Neuronal stem cell (in vitro differentiated cells): ENCODE measurements around the gene UBL3.
A peak's percentile ranks its signal among the peaks of the same experiment; 100 is the strongest.

ENCODE experiments used
- DNase-seq: peaks from one replicate; pipeline ENCODE4 v3.0.0-alpha.2; 2013; ENCODE audit warnings: low spot score
- H2AFZ ChIP-seq: one replicate; pipeline ENCODE4 v1.6.1; 2013; ENCODE audit warnings: mild to moderate bottlenecking, low read length, inconsistent platforms
- H2AK5ac ChIP-seq: 2 replicates; pipeline ENCODE4 v1.6.1; 2013; ENCODE audit warnings: low read depth, mild to moderate bottlenecking, inconsistent platforms, low read length, moderate library complexity, mixed read lengths
- H2BK120ac ChIP-seq: 2 replicates; pipeline ENCODE4 v1.6.1; 2013; ENCODE audit warnings: low read depth, mild to moderate bottlenecking, inconsistent platforms, low read length, moderate library complexity, mixed read lengths
- H2BK12ac ChIP-seq: one replicate; pipeline ENCODE4 v1.6.1; 2013; ENCODE audit warnings: low read length, inconsistent platforms
- H2BK15ac ChIP-seq: 2 replicates; pipeline ENCODE4 v1.6.1; 2013; ENCODE audit warnings: mild to moderate bottlenecking, low read length, inconsistent platforms, mixed read lengths
- H2BK5ac ChIP-seq: one replicate; pipeline ENCODE4 v1.6.1; 2013; ENCODE audit warnings: inconsistent platforms, mild to moderate bottlenecking, low read length, moderate library complexity
- H3K14ac ChIP-seq: one replicate; pipeline ENCODE4 v1.6.1; 2013; ENCODE audit warnings: low read length, inconsistent platforms
- H3K18ac ChIP-seq: 2 replicates; pipeline ENCODE4 v1.6.1; 2013; ENCODE audit warnings: low read length, inconsistent platforms
- H3K23ac ChIP-seq: 2 replicates; pipeline ENCODE4 v1.6.1; 2013; ENCODE audit warnings: low read depth, mild to moderate bottlenecking, mixed read lengths, low read length, inconsistent platforms; ENCODE audit not compliant: poor library complexity
- H3K27ac ChIP-seq: replicated peaks from 3 replicates; pipeline ENCODE4 v1.5.1; 2013; ENCODE audit warnings: low read length, inconsistent platforms
- H3K27me3 ChIP-seq, 3 experiments: 2 replicates each; pipeline ENCODE4 v1.6.1; 2013; ENCODE audit warnings: low read length in 3 of 3, mild to moderate bottlenecking in 2 of 3, inconsistent platforms in 1 of 3, low read depth in 1 of 3, mixed read lengths in 1 of 3, moderate library complexity in 1 of 3; ENCODE audit not compliant: control insufficient read depth in 3 of 3, insufficient read depth in 3 of 3
- H3K36me3 ChIP-seq, 2 donors: replicated peaks in 1 of 2; 2 replicates each; pipeline ENCODE4 v1.6.1; 2013; ENCODE audit warnings: low read length in 2 of 2; ENCODE audit not compliant: control insufficient read depth in 2 of 2, insufficient read depth in 2 of 2
- H3K4ac ChIP-seq: 2 replicates; pipeline ENCODE4 v1.6.1; 2013; ENCODE audit warnings: inconsistent platforms, mild to moderate bottlenecking, low read length, moderate library complexity
- H3K4me1 ChIP-seq, 2 donors: 1 replicate in 1 of 2; 2 replicates in 1 of 2; pipeline ENCODE4 v1.6.1; 2013; ENCODE audit warnings: low read length in 2 of 2, low read depth in 1 of 2; ENCODE audit not compliant: control insufficient read depth in 2 of 2, insufficient read depth in 1 of 2
- H3K4me2 ChIP-seq: one replicate; pipeline ENCODE4 v1.6.1; 2013; ENCODE audit warnings: mild to moderate bottlenecking, low read length, inconsistent platforms; ENCODE audit not compliant: insufficient read depth, poor library complexity, severe bottlenecking
- H3K4me3 ChIP-seq, 2 donors: 2 replicates each; pipeline ENCODE4 v1.5.1; 2013; ENCODE audit warnings: low read length in 2 of 2, mild to moderate bottlenecking in 2 of 2, inconsistent platforms in 1 of 2, moderate library complexity in 1 of 2
- H3K79me1 ChIP-seq: one replicate; pipeline ENCODE4 v1.6.1; 2013; ENCODE audit warnings: low read depth, mild to moderate bottlenecking, inconsistent platforms, low read length, moderate library complexity
- H3K9ac ChIP-seq: one replicate; pipeline ENCODE4 v1.6.1; 2013; ENCODE audit warnings: mild to moderate bottlenecking, low read depth, low read length, inconsistent platforms; ENCODE audit not compliant: poor library complexity
- H3K9me3 ChIP-seq, 2 donors: replicated peaks in 1 of 2; 2 replicates each; pipeline versions ENCODE3 to v1.6.1; 2013; ENCODE audit warnings: low read length in 2 of 2, mild to moderate bottlenecking in 2 of 2, inconsistent platforms in 1 of 2, low read depth in 1 of 2, mixed read lengths in 1 of 2, moderate library complexity in 1 of 2; ENCODE audit not compliant: control insufficient read depth in 2 of 2, insufficient read depth in 1 of 2
- H4K8ac ChIP-seq: one replicate; pipeline ENCODE4 v1.6.1; 2013; ENCODE audit warnings: low read depth, mild to moderate bottlenecking, inconsistent platforms, low read length, moderate library complexity
- H4K91ac ChIP-seq: one replicate; pipeline ENCODE4 v1.6.1; 2013; ENCODE audit warnings: low read length, low read depth, mild to moderate bottlenecking, inconsistent platforms; ENCODE audit not compliant: poor library complexity
- WGBS, 2 donors: extraction: QIAGEN DNeasy Blood & Tissue Kit; methylation state at CpG; one replicate each; pipeline ENCODE4 v1.1.7; 2013; ENCODE audit warnings: missing lambda C conversion rate in 2 of 2, mixed read lengths in 1 of 2; ENCODE audit not compliant: insufficient read length in 2 of 2, insufficient replicate concordance in 1 of 2; ENCODE audit errors: extremely low coverage in 2 of 2; 5-methylcytosine and 5-hydroxymethylcytosine counted together

UBL3 gene

GRCh38 chr13:29758531-29759114, 91.8 kb downstream of the UBL3 start:
- H3K27ac ChIP-seq = no peak overlapping the region
- no peak overlapping the region for H2BK12ac ChIP-seq
- no peak overlapping the region for H3K18ac ChIP-seq
- no peak overlapping the region for H4K91ac ChIP-seq
- H3K79me1 ChIP-seq = no peaks in the 10 kb centered on the region
- no peak overlapping the region for H3K4ac ChIP-seq
- H3K36me3 ChIP-seq = no peaks in the 10 kb centered on the region
- H2AK5ac ChIP-seq = no peak overlapping the region
- H3K4me2 ChIP-seq = no peak overlapping the region
- no peaks in the 10 kb centered on the region for H3K9me3 ChIP-seq
- no peak overlapping the region for H2AFZ ChIP-seq
- no peak overlapping the region for H3K9ac ChIP-seq
- no peak overlapping the region for H2BK120ac ChIP-seq
- H2BK5ac ChIP-seq = no peak overlapping the region
- no peak for DNase-seq
- H3K4me1 ChIP-seq = peaks cover 4 to 7% of the 10 kb centered on the region in 2 donors
- no CpG with 5 or more reads among the region's 9 CpGs for WGBS, 2 donors
- no peak overlapping the region for H4K8ac ChIP-seq
- H3K27me3 ChIP-seq = no peaks in the 10 kb centered on the region
- no peak overlapping the region for H3K4me3 ChIP-seq
- no peak overlapping the region for H3K23ac ChIP-seq
- H3K14ac ChIP-seq = no peak overlapping the region
- no peak overlapping the region for H2BK15ac ChIP-seq

DNA sequence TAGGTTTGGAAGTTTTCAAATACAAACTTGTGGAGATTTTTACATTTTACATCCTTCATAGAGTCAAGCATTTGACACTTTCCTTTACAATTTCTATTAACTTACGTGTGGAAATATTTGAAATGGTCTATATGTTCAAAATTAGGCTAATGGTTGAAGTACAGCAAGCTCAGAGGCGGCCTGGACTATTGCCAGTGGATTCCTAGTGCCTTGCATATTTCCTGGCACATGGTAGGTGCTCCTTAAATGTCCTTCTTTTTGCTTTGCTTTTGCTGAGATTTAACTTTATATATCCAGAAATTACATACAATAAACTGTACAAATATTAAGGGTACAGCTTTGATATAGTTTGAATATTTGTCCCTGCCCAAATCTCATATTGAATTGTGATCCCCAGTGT, 93.9 kb downstream of the UBL3 start:
- Histone ChIP-seq H3K36me3 (no peaks in the 10 kb centered on the region), H3K27ac (no peak overlapping the region), H3K4ac (no peak overlapping the region), H3K27me3 (no peaks in the 10 kb centered on the region), H3K4me3 (no peak overlapping the region), H3K23ac (no peak overlapping the region), H2BK5ac (no peak overlapping the region), H2BK12ac (no peak overlapping the region), H4K91ac (no peak overlapping the region), H3K79me1 (no peaks in the 10 kb centered on the region), H3K4me1 (peaks cover 4 to 7% of the 10 kb centered on the region in 2 donors), H4K8ac (no peak overlapping the region), H3K18ac (no peak overlapping the region), H2BK120ac (no peak overlapping the region), H3K4me2 (no peak overlapping the region), H3K9ac (no peak overlapping the region), H2BK15ac (no peak overlapping the region), H2AK5ac (no peak overlapping the region), H3K9me3 (no peaks in the 10 kb centered on the region), H2AFZ (no peak overlapping the region), H3K14ac (no peak overlapping the region)
- DNase-seq = no peak
- no CpG with 5 or more reads among the region's 2 CpGs for WGBS, 2 donors

GRCh38 chr13:29754473-29754806, 96.0 kb downstream of the UBL3 start:
- WGBS, 2 donors = no CpG with 5 or more reads among the region's 4 CpGs
- Histone ChIP-seq H3K14ac (no peak overlapping the region), H2BK12ac (no peak overlapping the region), H2BK15ac (no peak overlapping the region), H3K27ac (no peak overlapping the region), H3K4me1 (peaks cover 4 to 7% of the 10 kb centered on the region in 2 donors), H4K8ac (no peak overlapping the region), H2AK5ac (no peak overlapping the region), H2BK5ac (no peak overlapping the region), H3K9ac (no peak overlapping the region), H3K27me3 (no peaks in the 10 kb centered on the region), H3K36me3 (no peaks in the 10 kb centered on the region), H3K79me1 (no peaks in the 10 kb centered on the region), H3K4me3 (no peak overlapping the region), H3K4ac (no peak overlapping the region), H3K23ac (no peak overlapping the region), H3K18ac (peak overlapping the region; percentile 81), H4K91ac (no peak overlapping the region), H3K4me2 (no peak overlapping the region), H2AFZ (no peak overlapping the region), H2BK120ac (no peak overlapping the region), H3K9me3 (no peaks in the 10 kb centered on the region)
- peak; percentile 11 for DNase-seq

- Histone ChIP-seq H4K8ac (no peak overlapping the region), H2AK5ac (no peak overlapping the region), H3K14ac (no peak overlapping the region), H2BK12ac (no peak overlapping the region), H3K18ac (no peak overlapping the region), H3K27ac (no peak overlapping the region), H3K9me3 (no peaks in the 10 kb centered on the region), H3K27me3 (no peaks in the 10 kb centered on the region), H3K36me3 (no peaks in the 10 kb centered on the region), H2BK5ac (no peak overlapping the region), H3K4me1 (peaks cover 4 to 7% of the 10 kb centered on the region in 2 donors), H3K9ac (no peak overlapping the region), H2AFZ (no peak overlapping the region), H4K91ac (no peak overlapping the region), H3K4ac (no peak overlapping the region), H3K79me1 (no peaks in the 10 kb centered on the region), H3K23ac (no peak overlapping the region), H2BK120ac (no peak overlapping the region), H3K4me3 (no peak overlapping the region), H2BK15ac (no peak overlapping the region), H3K4me2 (no peak overlapping the region)
- no CpG with 5 or more reads among the region's 10 CpGs for WGBS, 2 donors
- DNase-seq = no peak
Measured at GRCh38 chr13:29753618-29754472, 96.6 kb downstream of the UBL3 start.
